PFSK-1 (cell line): Measurements from ENCODE around the gene PREX1.

Experiments used
- POLR2AphosphoS5 ChIP-seq: IDR thresholded peaks from 2 replicates; pipeline ENCODE4 v1.6.1; 2012; ENCODE audit warnings: low read depth, mild to moderate bottlenecking, control low read depth, low read length, moderate library complexity
- SIN3A ChIP-seq: IDR thresholded peaks from 2 replicates; pipeline ENCODE4 v1.6.1; 2012; ENCODE audit warnings: mild to moderate bottlenecking, low read length, moderate library complexity, borderline replicate concordance; ENCODE audit not compliant: insufficient read depth
- TAF1 ChIP-seq: IDR thresholded peaks from 2 replicates; pipeline ENCODE4 v1.6.1; 2012; ENCODE audit warnings: low read length, control low read depth, borderline replicate concordance; ENCODE audit not compliant: insufficient read depth

DNA sequence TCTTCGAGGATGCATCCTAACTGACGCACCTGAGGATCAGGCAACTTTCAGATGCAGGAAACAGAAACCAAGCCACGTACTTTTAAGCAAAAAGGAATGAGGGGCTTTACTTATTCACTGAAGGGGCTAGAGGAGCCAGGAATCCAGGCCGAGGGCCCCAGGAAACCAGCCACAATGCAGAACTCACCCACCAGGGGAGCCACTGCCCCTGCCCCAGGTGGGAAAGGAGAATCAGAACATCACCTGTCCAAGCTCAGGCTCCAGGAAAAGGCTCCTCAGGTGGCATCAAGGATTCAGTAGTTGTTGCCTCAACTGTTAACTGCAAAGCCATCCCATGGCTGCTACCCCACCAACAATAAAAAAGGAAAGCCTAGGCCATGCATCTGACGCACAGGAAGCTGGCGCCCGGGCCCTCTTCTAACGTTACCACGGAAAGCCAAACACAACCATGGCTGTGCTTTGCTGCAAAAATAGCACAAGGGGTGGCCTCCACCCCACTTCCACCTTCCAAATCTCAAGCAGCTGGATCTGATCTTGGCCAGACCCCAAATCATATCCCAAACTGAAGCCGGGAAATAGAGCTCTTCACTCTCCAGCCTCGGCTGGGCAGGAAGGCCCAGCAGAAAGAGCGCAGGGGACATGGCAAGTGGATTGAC, 121.0 kb downstream of the PREX1 start:
- TF ChIP-seq POLR2AphosphoS5 (no peak), SIN3A (no peak), TAF1 (no peak)
